Retinal pigment epithelial cell (primary cell): ENCODE measurements around the gene SHB.
A peak's percentile ranks its signal among the peaks of the same experiment; 100 is the strongest.

ENCODE experiments used
- DNase-seq: peaks from one replicate; pipeline ENCODE4 v3.0.0-alpha.2; 2010; ENCODE audit warnings: low read depth
- H3K4me3 ChIP-seq: 2 replicates; pipeline ENCODE4 v1.5.1; 2011; ENCODE audit warnings: mild to moderate bottlenecking, low read length, control low read depth, moderate library complexity
- TF ChIP-seq, protein P1 (sequence below): conservative IDR thresholded peaks from 2 replicates; pipeline ENCODE4 v1.5.1; 2011; ENCODE audit warnings: low read depth, low read length, control low read depth, inconsistent platforms

SHB gene

GRCh38 chr9:38058452-38059232 lies 10.4 kb downstream of the SHB start:
- DNase-seq, result no peak
- TF ChIP-seq, protein P1, sequence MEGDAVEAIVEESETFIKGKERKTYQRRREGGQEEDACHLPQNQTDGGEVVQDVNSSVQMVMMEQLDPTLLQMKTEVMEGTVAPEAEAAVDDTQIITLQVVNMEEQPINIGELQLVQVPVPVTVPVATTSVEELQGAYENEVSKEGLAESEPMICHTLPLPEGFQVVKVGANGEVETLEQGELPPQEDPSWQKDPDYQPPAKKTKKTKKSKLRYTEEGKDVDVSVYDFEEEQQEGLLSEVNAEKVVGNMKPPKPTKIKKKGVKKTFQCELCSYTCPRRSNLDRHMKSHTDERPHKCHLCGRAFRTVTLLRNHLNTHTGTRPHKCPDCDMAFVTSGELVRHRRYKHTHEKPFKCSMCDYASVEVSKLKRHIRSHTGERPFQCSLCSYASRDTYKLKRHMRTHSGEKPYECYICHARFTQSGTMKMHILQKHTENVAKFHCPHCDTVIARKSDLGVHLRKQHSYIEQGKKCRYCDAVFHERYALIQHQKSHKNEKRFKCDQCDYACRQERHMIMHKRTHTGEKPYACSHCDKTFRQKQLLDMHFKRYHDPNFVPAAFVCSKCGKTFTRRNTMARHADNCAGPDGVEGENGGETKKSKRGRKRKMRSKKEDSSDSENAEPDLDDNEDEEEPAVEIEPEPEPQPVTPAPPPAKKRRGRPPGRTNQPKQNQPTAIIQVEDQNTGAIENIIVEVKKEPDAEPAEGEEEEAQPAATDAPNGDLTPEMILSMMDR, result peak; percentile 26
- H3K4me3 ChIP-seq, result no peak overlapping the region

DNA sequence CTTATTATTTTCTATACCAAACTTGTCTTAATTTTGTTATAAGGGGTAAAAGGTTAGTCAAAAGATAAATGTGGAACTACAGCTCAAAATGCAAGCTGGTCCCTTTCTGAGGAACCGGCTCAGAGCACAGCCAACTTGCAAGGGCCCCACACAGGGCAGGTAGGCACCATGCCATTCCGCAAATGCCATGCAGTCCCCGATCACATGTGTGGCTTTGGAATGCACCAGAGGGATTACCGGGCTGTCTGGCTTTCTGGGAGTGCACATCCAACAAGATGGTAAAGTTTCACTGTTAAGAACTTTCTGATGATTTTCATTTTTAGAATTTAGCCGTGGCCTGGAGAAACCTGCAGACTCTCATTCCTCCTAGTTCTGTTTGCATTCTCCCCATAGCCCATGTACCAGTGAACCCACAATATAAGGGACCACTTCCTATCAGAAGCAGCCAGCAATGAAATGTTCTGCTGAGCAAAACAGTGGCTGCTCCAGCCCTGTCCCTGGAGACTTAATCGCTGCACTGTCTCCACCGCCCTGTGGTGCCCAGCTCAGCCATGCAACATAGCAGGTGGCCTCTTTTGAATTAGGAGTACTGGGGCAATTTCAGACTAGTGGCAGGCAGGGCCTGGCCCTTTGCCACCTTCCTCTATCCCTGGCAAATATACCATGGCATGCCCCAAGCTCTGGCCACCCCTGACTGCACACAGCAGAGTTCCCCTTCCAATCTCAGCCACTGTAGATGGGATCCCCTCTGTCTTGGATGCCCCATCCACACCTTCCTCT lies 11.4 kb downstream of the SHB start:
- peak; percentile 88 for DNase-seq
- TF ChIP-seq, protein P1, result no peak
- peak overlapping the region; percentile 16 for H3K4me3 ChIP-seq

DNA sequence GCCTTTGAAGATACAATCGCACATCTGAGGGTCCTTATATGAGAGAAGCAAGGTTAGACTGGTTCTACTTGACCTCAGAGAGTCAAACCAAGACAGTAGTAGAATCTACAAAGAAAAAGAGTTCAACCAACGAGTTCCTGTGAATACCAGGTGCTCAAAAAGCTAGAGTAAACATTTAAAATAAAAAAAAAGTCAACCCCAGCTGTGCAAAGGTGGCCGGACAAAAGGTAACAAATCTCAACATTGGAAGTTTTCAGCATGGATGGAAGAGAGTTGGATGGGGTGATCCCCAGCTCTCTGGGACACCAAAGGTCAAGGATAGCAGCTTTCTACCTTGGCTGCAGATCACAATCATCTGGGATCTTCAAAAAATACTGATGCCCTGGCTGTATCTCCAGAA lies 14.4 kb downstream of the SHB start:
- TF ChIP-seq, protein P1, result no peak
- DNase-seq, result no peak
- no peak overlapping the region for H3K4me3 ChIP-seq

DNA sequence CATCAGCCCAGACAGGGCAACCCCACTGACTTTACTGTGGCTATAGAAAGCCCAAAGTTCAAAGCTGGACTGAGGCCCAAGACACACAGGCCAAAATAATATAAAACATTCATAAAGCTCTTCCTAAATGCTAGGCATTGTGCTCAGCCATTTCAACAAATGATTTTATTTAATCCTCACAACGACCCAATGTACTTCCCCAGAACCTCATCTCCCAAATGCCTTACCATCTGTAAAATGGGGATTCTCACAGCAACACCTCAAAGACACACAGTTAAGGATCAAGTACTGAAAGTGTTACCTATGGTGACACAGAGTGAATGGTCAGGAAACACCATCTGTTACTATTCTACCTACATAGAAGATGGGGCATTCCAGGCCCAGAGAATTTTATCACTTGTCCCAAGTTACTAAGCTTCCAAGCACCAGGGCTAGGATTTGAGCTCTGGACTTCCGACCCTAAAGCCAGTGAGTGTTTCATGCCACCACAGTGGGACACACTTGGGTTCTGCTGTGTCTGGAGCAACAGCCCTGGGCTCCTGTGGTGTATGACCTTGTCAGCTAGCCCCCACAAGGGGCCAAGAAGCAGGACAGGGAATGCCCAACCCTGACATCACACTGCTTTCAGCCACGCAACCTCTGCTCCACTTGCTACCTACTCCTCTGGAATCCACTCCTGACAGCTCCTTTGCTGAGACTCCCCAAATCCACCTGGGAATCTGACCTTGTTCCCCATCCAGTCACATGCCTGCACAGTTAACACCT lies 15.1 kb downstream of the SHB start:
- DNase-seq, result no peak
- no peak overlapping the region for H3K4me3 ChIP-seq
- TF ChIP-seq, protein P1, result no peak

- TF ChIP-seq, protein P1, result no peak
- DNase-seq, result no peak
- no peak overlapping the region for H3K4me3 ChIP-seq
Measured at GRCh38 chr9:38051780-38052546, 17.1 kb downstream of the SHB start.

DNA sequence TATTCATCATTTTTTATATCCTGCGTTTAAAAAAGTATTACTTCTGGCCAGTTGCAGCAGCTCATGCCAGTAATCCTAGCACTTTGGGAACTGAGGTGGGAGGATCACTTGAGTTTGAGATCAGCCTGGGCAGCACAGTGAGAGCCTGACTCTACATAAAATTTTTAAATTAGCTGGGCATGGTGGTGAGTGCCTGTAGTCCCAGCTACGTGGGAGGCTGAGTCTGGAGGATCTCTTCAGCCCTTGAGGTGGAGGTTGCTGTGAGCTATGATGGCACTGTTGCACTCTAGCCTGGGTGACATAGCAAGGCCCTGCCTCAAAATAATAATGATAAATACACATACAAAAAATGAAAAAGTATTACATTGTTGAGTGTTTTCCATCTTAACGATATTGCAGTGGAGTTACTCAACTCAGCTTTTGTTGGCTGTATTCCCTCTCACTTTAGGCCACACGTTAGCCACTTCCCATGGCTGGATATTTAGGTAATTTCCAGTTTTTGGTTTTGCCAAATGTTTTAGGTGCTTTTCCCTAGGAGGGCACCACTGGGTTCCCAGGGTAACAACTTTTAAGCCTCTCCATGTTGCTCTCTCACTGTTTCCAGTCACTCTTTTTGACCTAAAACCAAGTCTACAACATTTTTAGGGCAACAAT lies 20.6 kb downstream of the SHB start:
- no peak for DNase-seq
- no peak overlapping the region for H3K4me3 ChIP-seq
- TF ChIP-seq, protein P1, result no peak
